GM19099 (cell line): ENCODE data around the gene C6orf132.

Experiments used
- POLR2A ChIP-seq: IDR thresholded peaks from 3 replicates; pipeline ENCODE4 v1.6.1; 2011; ENCODE audit warnings: low read depth; ENCODE audit not compliant: insufficient read length; ENCODE audit errors: extremely low read depth

The C6orf132 gene, protein sequence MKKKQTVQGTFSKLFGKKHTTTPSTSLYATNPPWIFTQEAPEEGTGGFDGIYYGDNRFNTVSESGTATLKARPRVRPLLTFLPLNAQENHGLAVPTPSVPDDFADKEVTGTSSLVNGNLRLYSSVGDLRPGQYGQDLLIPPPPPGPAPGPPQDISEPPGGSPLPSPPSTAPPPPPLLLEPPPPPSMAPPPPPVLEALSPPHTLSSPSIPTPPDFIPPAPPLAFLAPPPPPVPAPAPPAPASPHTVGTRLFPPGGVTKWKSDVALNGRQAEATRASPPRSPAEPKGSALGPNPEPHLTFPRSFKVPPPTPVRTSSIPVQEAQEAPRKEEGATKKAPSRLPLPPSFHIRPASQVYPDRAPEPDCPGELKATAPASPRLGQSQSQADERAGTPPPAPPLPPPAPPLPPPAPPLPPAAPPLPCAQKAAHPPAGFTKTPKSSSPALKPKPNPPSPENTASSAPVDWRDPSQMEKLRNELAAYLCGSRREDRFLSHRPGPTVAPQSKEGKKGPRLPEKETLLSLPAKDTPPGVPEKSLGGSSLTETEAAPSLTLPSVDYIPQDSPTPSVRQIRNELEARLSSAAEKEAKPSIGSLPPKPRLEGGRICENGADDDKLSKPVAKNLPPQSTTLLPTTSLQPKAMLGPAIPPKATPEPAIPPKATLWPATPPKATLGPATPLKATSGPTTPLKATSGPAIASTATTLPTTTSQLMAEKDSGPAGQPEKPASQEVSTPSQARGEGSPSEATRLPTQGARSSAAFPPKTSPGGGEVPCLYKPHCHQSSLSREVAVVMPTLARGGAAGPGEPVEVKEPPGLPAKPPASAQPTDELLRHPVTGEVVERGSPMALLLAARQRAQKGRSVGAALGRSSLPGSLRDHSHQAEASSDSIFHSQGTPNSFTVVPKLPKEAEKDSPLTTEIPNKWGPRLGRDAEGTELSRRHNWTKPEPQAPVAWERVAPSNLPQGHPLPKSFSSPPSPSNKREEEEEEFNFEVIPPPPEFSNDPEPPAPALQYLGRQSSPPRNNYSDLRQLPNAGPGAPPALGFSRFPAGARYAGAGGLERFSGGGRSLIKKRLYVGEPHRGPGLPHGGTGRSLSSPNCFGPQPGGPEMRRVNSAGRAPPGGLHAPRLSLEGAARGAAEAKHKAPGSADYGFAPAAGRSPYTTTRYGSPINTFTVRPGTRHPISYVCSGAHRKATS

DNA sequence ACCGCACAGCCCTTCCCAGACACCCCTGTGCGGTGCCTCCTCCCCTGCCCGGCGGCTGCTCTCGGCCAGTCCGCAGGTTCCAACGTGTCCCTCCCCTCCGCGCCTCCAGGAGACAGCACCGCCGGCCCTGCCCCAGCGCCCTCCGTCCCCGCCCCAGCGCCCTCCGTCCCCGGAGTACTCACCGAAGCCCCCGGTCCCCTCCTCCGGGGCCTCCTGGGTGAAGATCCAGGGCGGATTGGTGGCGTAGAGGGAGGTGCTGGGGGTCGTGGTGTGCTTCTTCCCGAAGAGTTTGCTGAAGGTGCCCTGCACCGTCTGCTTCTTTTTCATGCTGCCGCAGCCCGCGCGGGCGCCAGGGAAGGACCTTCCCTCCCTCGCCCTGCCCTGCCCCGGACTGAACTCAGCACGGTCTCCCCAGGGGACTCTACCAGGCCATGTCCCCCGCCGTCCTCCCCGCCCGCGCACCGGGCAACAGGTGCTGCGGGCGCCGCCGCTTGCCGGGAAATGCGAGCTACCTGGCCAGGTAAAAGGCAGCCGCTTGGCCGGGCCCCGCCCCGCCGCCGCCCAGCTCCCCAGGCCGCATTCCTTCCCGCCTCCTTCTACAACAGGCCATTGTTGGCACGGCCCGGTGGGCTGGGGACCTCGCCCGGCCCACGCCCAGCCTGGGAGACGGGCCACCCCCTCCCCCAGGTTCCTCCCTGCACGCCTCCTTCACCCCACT lies at the start of gene C6orf132:
Gene C6orf132 (minus strand): TSS at position 503 of the 718 bp plus-strand sequence. CDS start 176 bp downstream, at position 327.
- TF ChIP-seq POLR2A: no peak

DNA sequence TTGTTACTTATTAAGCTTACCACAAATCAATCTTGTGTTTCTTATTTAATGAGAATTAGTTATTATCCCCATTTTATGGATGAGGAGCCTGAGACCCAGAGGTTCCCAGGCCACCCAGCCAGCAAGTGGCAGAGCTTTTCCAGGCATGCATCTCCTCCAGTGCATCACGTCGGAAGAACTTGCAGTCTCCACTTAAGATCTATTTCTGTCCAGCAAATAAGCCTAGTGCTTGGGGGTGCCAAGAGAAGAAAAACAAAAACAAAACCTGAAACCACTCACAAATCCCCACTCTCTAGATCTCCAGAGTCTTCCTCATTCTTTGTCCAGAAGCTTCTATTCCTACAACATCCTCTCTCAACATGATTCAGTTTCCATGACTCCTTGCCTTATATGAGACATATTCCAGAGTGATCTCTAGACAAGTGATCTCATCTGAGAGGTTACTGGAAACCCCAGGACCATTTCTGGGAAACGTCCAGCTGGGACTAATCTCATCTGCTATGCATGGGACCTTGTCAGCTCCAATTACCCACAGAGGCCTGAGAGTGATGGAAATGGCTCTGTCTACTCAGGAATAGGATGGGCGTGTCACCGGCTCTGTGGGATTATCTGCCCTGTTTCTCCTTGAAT lies 48.2 kb upstream of the C6orf132 start:
- no peak for TF ChIP-seq POLR2A

DNA sequence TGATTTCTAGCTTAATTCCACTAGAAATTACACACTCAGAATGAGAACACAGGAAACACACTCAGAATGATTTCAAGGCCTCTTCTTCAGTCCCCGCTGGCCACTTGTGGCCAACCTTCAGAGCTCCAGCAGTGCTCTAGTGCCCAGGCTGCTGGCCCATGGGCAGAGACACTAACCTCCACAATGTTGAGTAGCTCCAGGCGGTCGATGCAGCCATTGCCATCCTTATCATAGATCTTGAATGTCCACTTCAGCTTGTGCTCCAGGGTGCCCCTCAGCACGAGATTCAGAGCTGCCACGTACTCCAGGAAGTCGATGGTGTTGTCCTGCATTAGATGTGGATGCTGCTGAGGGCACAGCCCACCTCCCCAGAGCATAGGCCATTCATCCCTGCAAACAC lies 46.0 kb upstream of the C6orf132 start:
- TF ChIP-seq POLR2A: no peak

DNA sequence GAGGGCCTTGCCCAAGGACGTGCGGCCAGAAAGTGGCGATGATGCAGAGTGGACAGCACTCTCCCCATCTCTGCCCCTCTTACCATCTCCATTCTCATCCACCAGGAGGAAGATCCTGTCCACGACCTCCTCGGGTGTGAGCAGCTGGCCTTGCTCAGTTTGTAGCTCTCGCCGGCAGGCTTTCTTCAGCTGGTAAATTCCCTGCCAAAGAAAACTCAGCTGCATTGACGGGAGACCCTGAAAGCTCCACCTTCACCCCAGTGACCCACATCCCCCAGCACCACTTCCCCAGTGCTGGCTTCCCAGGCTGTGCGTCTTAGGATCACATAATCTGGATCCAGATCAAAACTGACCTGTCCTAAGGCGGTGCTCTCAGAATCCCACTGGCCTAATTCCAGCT lies 43.2 kb upstream of the C6orf132 start:
- TF ChIP-seq POLR2A: no peak

DNA sequence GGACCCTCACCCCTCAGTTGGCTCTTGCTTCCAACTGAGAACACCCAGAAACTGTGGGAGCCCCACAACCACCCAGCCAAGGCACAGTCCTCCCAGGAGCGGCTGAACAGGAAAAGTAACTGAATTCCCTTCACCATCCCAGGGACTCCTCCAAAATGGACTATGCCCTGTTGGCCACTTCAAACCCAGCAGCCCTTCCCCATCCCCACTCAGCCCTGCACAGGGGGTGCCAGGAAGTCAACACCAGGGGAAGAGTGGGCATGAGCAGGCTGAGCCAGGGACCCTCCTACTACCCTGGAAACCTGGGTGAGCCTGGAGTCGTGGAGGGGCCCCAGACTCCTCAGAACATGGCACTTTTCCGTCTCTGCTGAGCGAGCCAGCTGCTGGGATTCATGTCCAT lies 42.1 kb upstream of the C6orf132 start:
- TF ChIP-seq POLR2A: no peak

DNA sequence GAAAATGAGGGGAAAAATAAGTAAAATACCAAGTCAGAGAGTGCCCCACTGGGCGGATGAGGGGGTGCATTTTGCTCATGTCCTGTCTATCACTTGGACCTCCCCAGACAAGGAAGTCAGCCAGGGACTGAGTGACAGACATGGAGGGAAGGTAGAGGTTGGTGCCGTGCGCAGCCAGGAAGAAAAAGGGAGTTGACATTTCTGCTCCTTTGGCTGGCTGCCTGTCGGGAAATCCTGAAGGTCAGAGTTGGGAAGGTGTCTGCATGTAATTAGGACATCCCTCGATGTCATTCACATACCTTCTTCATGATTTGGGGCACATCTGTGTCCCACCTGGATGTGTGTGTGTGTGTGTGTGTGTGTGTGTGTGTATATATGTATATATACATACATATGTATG lies 39.7 kb upstream of the C6orf132 start:
- TF ChIP-seq POLR2A: no peak

DNA sequence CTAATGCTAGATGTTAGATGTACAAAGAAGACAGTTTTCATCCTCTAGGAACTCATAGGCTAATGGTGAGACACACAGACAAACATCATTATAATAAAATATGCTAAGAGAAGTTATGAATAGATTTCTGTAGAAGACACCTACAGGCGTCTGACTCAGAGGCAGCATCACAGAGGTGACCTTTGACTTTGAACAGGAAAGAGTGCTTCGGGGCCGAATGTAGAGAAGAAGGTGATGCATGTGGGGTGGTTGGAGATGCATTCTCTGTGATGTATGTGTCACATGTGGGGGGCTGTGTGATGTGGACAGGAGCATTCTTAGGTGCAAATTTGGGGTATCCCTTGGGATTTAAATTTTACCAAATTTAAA lies 37.5 kb upstream of the C6orf132 start:
- no peak for TF ChIP-seq POLR2A

DNA sequence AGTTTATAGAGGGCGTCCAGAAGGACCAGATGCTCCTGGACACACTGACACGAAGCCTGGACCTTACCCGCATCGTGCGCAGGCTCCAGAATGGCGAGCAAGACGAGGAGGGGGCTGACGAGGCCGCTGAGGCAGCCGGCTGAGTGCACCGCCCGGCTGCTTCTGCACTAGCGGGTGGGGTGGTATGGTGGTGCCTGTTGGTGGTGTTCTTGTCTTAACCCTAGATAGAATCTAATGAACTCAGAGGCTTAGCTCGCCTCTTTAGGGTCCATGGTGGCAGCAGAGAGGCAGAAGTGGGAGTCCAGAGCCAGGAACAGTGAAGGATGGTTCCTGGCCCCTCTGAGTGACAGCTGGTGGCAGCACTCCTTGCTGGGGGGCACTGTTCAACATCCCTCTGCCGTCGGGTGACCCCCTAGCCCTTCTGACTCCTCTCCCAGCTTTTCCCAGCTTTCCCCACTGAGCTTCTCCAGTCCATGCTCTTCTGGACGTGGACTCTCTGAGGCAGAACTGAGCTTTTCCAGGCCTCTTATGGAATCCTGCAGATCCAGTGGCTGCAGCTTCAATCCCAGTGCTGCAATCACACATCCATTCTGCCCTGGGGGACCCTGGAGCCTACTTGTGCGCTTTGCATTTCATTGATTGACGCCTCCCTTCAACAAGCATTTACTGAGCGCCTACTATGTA lies 37.0 kb upstream of the C6orf132 start:
- TF ChIP-seq POLR2A: no peak

DNA sequence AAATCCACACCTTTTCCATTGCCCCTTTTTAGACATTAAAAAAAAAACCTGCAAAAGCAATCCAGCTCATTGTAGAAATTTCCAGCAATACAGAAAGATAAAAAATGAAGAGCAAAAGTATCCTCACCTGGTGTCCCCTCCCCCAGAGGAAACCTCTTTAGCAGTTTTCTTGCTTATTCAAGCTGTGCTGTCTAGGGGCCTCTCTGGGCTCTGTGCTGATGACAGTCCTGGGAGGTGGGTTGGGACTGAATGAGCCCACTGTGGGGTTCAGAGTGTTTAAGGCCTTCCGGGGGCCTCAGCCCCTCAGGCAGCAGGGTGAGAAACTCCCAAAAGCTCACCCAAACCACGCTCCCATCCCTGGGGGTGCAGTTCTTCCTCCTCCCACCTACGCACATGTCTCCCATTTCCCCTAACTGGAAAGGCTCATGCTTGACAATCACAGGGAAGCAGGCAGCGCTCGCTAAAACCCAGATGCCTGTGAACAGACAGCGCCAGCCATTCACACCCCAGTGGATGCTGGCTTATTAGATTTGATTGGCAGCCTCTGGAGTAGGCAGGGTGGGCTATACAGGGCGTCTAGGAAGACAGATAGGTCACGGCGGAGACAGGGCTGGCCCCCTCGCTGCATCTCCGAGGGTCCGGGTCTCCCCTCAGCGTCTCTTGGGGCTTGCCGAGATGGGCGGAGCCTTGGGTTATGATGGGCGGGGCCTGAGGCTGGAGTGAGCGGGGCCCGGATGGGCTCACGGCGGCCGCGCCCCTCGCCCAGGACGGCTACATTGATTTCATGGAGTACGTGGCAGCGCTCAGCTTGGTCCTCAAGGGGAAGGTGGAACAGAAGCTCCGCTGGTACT lies 35.3 kb upstream of the C6orf132 start:
- no peak for TF ChIP-seq POLR2A

DNA sequence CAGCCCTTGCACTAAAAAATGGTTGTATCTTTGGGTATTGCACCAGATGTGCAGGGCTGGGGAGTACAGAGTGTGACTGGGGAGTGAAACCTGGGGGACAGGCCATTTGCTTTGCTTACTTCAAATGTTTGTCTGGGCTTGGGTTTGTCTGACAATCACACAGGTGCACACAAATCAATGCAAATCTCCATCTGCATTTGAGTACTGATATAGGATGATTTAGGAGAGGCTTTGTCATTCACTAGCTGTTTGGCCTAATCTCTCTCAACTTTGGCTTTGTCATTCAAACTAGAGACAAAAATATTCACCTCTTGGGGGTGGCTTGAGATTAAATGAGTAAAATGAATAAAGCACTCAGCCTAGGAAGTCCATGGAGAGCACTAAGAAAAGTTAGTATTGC lies 34.6 kb upstream of the C6orf132 start:
- TF ChIP-seq POLR2A: no peak

DNA sequence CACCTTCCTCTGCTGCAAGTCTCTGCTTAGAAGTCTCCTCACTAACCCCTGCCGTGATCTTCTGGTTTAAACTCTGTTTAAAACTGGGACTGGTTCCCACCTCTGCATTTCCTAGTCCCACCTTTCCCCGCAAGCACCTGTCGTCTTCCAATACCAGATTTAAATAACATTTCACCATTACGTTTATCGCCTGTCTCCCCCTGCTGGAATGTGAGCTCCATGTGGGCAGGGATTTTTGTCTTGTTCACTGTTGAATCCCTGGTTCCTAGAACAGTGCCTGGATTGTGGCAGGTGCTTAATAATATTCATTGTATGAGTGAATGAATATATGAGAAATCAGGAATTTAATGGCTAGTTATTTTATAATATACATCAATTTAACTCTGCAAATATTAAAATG lies 33.4 kb upstream of the C6orf132 start:
- no peak for TF ChIP-seq POLR2A

DNA sequence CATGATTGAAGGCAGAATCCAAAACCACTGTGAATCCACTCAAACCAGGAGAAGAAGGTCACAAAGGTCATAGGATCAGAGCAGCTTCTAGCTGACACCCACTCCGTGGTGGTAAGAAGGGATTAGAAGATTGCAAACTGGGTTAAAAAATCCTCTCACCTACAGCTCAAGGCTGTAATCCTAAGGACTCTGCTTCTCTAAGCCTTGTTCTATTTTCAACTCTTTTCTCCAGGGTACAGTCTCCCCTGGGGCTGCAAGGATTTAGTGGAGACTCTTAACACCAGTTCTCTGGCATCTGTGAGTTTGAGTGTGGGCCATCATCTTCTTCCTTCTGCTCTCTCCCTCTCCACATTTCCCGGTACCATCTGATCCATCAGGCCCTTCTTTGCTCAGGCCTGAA lies 30.7 kb upstream of the C6orf132 start, which contains the start of gene GUCA1A:
Gene GUCA1A (plus strand): TSS at position 264 of the 400 bp plus-strand sequence. CDS start 250 bp downstream, outside the sequence.
- TF ChIP-seq POLR2A: no peak
